C4-2B (cell line): Measurements from ENCODE around the gene ENAH.

ENCODE experiments used
- ZFX ChIP-seq: fragments of 450-650 bp; IDR thresholded peaks from 2 replicates; pipeline ENCODE4 v1.6.1; 2017
- TF ChIP-seq, protein P1 (sequence below): fragments of 450-650 bp; conservative IDR thresholded peaks from 2 replicates; pipeline ENCODE4 v1.5.1; 2017; ENCODE audit warnings: mild to moderate bottlenecking

DNA sequence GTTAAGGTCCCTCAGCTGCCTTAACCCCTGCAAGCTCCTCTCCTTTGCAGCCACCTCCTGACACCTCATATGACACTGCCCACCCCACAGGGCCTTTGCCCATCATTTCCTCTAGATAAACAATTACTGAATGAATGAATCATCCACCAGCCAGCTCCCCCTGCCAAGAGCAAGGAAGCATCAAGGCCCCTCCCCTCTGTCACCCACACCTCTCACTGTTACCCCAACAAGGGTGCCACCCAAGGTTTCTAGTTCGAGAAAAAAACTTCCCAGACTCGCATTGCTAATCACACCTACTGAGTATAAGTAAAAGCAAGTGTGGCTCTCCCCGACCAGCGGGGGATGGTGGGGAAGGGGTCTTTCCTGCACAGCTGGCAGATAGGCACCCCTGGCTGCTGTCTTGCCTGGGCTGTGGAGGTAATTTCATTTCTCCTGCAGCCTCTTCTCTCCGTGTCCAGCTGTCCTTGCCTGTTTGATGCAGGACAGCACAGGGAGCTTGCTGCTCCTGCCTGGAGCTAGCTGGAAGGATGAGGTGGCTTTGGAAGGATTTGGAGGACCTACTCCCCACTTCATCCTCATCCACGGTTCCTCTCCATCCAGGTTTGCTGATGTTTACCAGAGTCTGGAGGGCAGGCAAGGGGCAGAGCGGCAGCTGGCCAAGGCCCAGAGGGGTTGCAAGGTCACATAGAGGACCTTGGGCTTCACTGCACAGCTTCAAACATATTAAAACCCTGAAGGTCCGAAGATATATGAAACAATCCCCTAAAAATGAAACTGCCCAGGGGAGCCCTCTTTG, 192.0 kb downstream of the ENAH start:
- TF ChIP-seq, protein P1, sequence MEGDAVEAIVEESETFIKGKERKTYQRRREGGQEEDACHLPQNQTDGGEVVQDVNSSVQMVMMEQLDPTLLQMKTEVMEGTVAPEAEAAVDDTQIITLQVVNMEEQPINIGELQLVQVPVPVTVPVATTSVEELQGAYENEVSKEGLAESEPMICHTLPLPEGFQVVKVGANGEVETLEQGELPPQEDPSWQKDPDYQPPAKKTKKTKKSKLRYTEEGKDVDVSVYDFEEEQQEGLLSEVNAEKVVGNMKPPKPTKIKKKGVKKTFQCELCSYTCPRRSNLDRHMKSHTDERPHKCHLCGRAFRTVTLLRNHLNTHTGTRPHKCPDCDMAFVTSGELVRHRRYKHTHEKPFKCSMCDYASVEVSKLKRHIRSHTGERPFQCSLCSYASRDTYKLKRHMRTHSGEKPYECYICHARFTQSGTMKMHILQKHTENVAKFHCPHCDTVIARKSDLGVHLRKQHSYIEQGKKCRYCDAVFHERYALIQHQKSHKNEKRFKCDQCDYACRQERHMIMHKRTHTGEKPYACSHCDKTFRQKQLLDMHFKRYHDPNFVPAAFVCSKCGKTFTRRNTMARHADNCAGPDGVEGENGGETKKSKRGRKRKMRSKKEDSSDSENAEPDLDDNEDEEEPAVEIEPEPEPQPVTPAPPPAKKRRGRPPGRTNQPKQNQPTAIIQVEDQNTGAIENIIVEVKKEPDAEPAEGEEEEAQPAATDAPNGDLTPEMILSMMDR: no peak
- TF ChIP-seq ZFX: no peak
